ENCODE results near the gene WDR20. TPM values are rescaled to one million over a fixed set of nuclear protein-coding genes. Genes with fewer than 3 reads are reported as not detected.
"Not testable (repeated sequence)": the region's sequence is repeated elsewhere in the genome, so short reads cannot be mapped to it uniquely, and the experiment has no call there.

The WDR20 gene
- total RNA-seq, 1 experiment from 2014 or later = 25.6 TPM

GRCh38 chr14:102241147-102241546, 101.5 kb downstream of the WDR20 start (continued):
- TF ChIP-seq, protein P1, sequence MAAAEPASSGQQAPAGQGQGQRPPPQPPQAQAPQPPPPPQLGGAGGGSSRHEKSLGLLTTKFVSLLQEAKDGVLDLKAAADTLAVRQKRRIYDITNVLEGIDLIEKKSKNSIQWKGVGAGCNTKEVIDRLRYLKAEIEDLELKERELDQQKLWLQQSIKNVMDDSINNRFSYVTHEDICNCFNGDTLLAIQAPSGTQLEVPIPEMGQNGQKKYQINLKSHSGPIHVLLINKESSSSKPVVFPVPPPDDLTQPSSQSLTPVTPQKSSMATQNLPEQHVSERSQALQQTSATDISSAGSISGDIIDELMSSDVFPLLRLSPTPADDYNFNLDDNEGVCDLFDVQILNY (CRISPR knock-in tag; IDR thresholded peaks at IDR 0.05) = no peak
- TF ChIP-seq CREM (CRISPR knock-in tag; IDR thresholded peaks at IDR 0.05) = no peak
- TF ChIP-seq NR2C2 (CRISPR knock-in tag; IDR thresholded peaks at IDR 0.05) = no peak
- no peak for TF ChIP-seq CTCF (IDR thresholded peaks at IDR 0.05)
- no peak for TF ChIP-seq ZBTB21 (CRISPR knock-in tag; IDR thresholded peaks at IDR 0.05; ENCODE audit: borderline replicate concordance)
- TF ChIP-seq SMAD4 (CRISPR knock-in tag; IDR thresholded peaks at IDR 0.05) = no peak
- no peak for TF ChIP-seq ZNF671 (CRISPR knock-in tag; IDR thresholded peaks at IDR 0.05)
- no peak for TF ChIP-seq JAZF1 (CRISPR knock-in tag; IDR thresholded peaks at IDR 0.05)

GRCh38 chr14:102243795-102244194, 104.1 kb downstream of the WDR20 start:
- not testable (repeated sequence) for ATAC-seq

GRCh38 chr14:102246071-102246470, 106.4 kb downstream of the WDR20 start:
- no peaks in the 10 kb centered on the region for H3K9me3 Mint-ChIP-seq
- DNase-seq (ENCODE audit: low spot score) (no peak), ATAC-seq (no peak)
- TF ChIP-seq, protein P2, sequence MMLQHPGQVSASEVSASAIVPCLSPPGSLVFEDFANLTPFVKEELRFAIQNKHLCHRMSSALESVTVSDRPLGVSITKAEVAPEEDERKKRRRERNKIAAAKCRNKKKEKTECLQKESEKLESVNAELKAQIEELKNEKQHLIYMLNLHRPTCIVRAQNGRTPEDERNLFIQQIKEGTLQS (CRISPR knock-in tag; conservative IDR thresholded peaks at IDR 0.05) = no peak
- TF ChIP-seq ELF4 (CRISPR knock-in tag; IDR thresholded peaks at IDR 0.05; ENCODE audit: low read depth) (no peak), USF1 (CRISPR knock-in tag; IDR thresholded peaks at IDR 0.05) (no peak), NFYB (CRISPR knock-in tag; conservative IDR thresholded peaks at IDR 0.05; ENCODE audit: low read depth) (no peak), MXD4 (CRISPR knock-in tag; IDR thresholded peaks at IDR 0.05; ENCODE audit: borderline replicate concordance) (no peak), GRHL2 (CRISPR knock-in tag; IDR thresholded peaks at IDR 0.05; ENCODE audit: insufficient replicate concordance, severe bottlenecking) (no peak), ZNF671 (CRISPR knock-in tag; IDR thresholded peaks at IDR 0.05) (no peak), RORB (CRISPR knock-in tag; IDR thresholded peaks at IDR 0.05) (no peak)
- ChIA-PET CTCF (no interaction called here), POLR2A (no interaction called here)
- H3K36me3 Mint-ChIP-seq = no peaks in the 10 kb centered on the region
- H3K4me3 Mint-ChIP-seq = no peak overlapping the region
- peaks cover 3% of the 10 kb centered on the region for H3K4me1 Mint-ChIP-seq
- peaks cover 5% of the 10 kb centered on the region; the same call in 1 of the 2 replicates for H3K27me3 Mint-ChIP-seq (ENCODE audit: low read depth)
- no peak overlapping the region for H3K27ac Mint-ChIP-seq

More at GRCh38 chr14:102243795-102244194, 104.1 kb downstream of the WDR20 start:
- CTCF ChIA-PET; H3K9me3 Mint-ChIP-seq; H3K27ac Mint-ChIP-seq; POLR2A ChIA-PET; H3K36me3 Mint-ChIP-seq; H3K4me3 Mint-ChIP-seq; H3K27me3 Mint-ChIP-seq (ENCODE audit: low read depth); DNase-seq (ENCODE audit: low spot score); H3K4me1 Mint-ChIP-seq: not testable (repeated sequence)

DNA sequence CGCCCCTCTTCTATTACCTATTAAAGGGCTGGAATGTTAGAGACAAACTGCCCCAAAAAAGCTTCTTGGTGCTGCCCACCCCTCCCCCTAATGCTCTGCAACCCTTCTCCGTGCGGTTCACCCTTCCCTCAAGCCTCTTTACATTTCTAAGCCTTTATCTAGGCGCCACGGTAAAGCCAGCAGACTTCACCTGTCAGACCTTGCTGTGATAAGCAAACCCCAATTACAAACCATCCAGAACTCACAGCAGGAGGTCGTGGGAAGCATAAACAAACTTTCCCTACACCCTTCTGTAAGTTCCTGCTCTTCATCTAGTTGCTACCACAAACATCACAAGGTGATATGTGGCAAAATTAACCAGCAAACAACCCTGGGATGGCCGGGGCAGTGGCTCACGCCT, 108.4 kb downstream of the WDR20 start:
- no peak overlapping the region for H3K4me3 Mint-ChIP-seq
- ATAC-seq = peak; percentile 85
- H3K4me1 Mint-ChIP-seq = peaks cover 3% of the 10 kb centered on the region
- ChIA-PET CTCF (interaction anchor here (1.6 kb wide), 1 partner anchor 66 kb away, joined by 4 read pairs; no protein-coding TSS in a partner anchor), POLR2A (interaction anchor here (0.6 kb wide), 1 partner anchor 67 kb away, joined by 4 read pairs; no protein-coding TSS in a partner anchor)
- no peaks in the 10 kb centered on the region for H3K36me3 Mint-ChIP-seq
- H3K27me3 Mint-ChIP-seq (ENCODE audit: low read depth) = peaks cover 5% of the 10 kb centered on the region; the same call in 1 of the 2 replicates
- DNase-seq (ENCODE audit: low spot score) = no peak
- TF ChIP-seq GRHL2 (CRISPR knock-in tag; IDR thresholded peaks at IDR 0.05; ENCODE audit: insufficient replicate concordance, severe bottlenecking) = no peak
- TF ChIP-seq, protein P3, sequence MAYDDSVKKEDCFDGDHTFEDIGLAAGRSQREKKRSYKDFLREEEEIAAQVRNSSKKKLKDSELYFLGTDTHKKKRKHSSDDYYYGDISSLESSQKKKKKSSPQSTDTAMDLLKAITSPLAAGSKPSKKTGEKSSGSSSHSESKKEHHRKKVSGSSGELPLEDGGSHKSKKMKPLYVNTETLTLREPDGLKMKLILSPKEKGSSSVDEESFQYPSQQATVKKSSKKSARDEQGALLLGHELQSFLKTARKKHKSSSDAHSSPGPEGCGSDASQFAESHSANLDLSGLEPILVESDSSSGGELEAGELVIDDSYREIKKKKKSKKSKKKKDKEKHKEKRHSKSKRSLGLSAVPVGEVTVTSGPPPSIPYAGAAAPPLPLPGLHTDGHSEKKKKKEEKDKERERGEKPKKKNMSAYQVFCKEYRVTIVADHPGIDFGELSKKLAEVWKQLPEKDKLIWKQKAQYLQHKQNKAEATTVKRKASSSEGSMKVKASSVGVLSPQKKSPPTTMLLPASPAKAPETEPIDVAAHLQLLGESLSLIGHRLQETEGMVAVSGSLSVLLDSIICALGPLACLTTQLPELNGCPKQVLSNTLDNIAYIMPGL (CRISPR knock-in tag; IDR thresholded peaks at IDR 0.05) = no peak
- no peaks in the 10 kb centered on the region for H3K9me3 Mint-ChIP-seq
- no peak overlapping the region for H3K27ac Mint-ChIP-seq

Measured in WTC11 (cell line).